A673 (cell line): ENCODE measurements around the gene PHC2. TPM values are rescaled to one million over a fixed set of nuclear protein-coding genes. Genes with fewer than 3 reads are reported as not detected.

Experiments used
- BruUV-seq: library from RNA; stranded (reverse); fragments of 400-500 nt; replicated peaks from 2 replicates; lab custom pipeline; 2021; lab: Mats Ljungman, UMichigan
- CTCF ChIA-PET: fragments of 300-600 bp; sonication (Branson Sonifier 250); formaldehyde crosslinking; loops from one replicate; lab custom pipeline; 2022; ENCODE audit warnings: antibody characterized with exemption; lab: Charles Lee
- POLR2A ChIA-PET: fragments of 300-600 bp; sonication (Branson Sonifier 250); formaldehyde crosslinking; loops from one replicate; lab custom pipeline; 2022; ENCODE audit warnings: antibody characterized with exemption; ENCODE audit not compliant: low non-redundant PET; lab: Charles Lee
- DNase-seq: peaks from one replicate; pipeline ENCODE4 v3.0.0-alpha.2; 2015; ENCODE audit warnings: low spot score
- H3K27ac ChIP-seq: fragments of 200-600 bp; sonication (generic); 2 replicates; pipeline ENCODE4 v1.5.1; 2016; ENCODE audit warnings: mixed run types, low read depth, mild to moderate bottlenecking, mixed read lengths, antibody characterized with exemption, low read length; ENCODE audit not compliant: poor library complexity, severe bottlenecking
- H3K27me3 ChIP-seq: fragments of 200-600 bp; sonication (generic); replicated peaks from 2 replicates; pipeline ENCODE4 v1.6.1; 2017; ENCODE audit warnings: mixed run types, low read depth, mild to moderate bottlenecking, mixed read lengths, antibody characterized with exemption, low read length; ENCODE audit not compliant: insufficient read depth, poor library complexity
- H3K36me3 ChIP-seq: fragments of 200-600 bp; sonication (generic); 2 replicates; pipeline ENCODE4 v1.6.1; 2016; ENCODE audit warnings: mixed run types, mild to moderate bottlenecking, mixed read lengths, antibody characterized with exemption, low read length; ENCODE audit not compliant: insufficient read depth, poor library complexity, severe bottlenecking
- H3K4me1 ChIP-seq: fragments of 200-600 bp; sonication (generic); 2 replicates; pipeline ENCODE4 v1.6.1; 2017; ENCODE audit warnings: mixed run types, mild to moderate bottlenecking, mixed read lengths, antibody characterized with exemption, low read length; ENCODE audit not compliant: insufficient read depth, poor library complexity, severe bottlenecking
- H3K4me3 ChIP-seq: fragments of 200-600 bp; sonication (generic); 2 replicates; pipeline ENCODE4 v1.5.1; 2016; ENCODE audit warnings: low read depth, mixed run types, mild to moderate bottlenecking, mixed read lengths, low read length; ENCODE audit not compliant: poor library complexity, severe bottlenecking
- H3K9me3 ChIP-seq: fragments of 200-600 bp; sonication (generic); 2 replicates; pipeline ENCODE4 v1.6.1; 2016; ENCODE audit warnings: mixed run types, low read depth, mild to moderate bottlenecking, mixed read lengths, antibody characterized with exemption, low read length; ENCODE audit not compliant: poor library complexity, severe bottlenecking
- EZH2 ChIP-seq: fragments of 200-600 bp; sonication (generic); IDR thresholded peaks from 2 replicates; pipeline ENCODE4 v1.6.1; 2017; ENCODE audit warnings: borderline replicate concordance, low read depth, mild to moderate bottlenecking, mixed read lengths, antibody characterized with exemption, low read length; ENCODE audit not compliant: poor library complexity, severe bottlenecking
- intact Hi-C: fragments of 100-400 bp; cut with micrococcal nuclease; formaldehyde crosslinking; loops from one replicate; pipeline ENCODE4 v1.10.0; 2022; ENCODE audit not compliant: unreplicated experiment
- total RNA-seq: library from RNA; stranded (reverse); gene quantifications from 2 replicates; pipeline ENCODE4 v1.2.3, GENCODE V29; 2021
- TF ChIP-seq, protein P1 (sequence below): fragments of 300-800, 200-600 bp; sonication (generic); conservative IDR thresholded peaks from 2 replicates; pipeline ENCODE4 v1.5.1; 2017; ENCODE audit warnings: low read depth, mild to moderate bottlenecking, antibody characterized with exemption, low read length, moderate library complexity, mixed read lengths

The PHC2 gene
- total RNA-seq, 1 experiment from 2014 or later = 136 TPM

GRCh38 chr1:33336580-33336979 is 94.3 kb downstream of the PHC2 start:
- CTCF ChIA-PET = no interaction called here
- POLR2A ChIA-PET = interaction anchor here (0.6 kb wide), 1 partner anchor 162 kb away, joined by 3 read pairs; no protein-coding TSS in a partner anchor
- no peak for DNase-seq
- Histone ChIP-seq H3K9me3 (no peaks in the 10 kb centered on the region), H3K27me3 (no peaks in the 10 kb centered on the region), H3K4me1 (peaks cover 55% of the 10 kb centered on the region), H3K27ac (peak overlapping the region; percentile 50), H3K4me3 (no peak overlapping the region), H3K36me3 (peaks cover 42% of the 10 kb centered on the region)
- BruUV-seq = no TSS peak
- TF ChIP-seq, protein P1, sequence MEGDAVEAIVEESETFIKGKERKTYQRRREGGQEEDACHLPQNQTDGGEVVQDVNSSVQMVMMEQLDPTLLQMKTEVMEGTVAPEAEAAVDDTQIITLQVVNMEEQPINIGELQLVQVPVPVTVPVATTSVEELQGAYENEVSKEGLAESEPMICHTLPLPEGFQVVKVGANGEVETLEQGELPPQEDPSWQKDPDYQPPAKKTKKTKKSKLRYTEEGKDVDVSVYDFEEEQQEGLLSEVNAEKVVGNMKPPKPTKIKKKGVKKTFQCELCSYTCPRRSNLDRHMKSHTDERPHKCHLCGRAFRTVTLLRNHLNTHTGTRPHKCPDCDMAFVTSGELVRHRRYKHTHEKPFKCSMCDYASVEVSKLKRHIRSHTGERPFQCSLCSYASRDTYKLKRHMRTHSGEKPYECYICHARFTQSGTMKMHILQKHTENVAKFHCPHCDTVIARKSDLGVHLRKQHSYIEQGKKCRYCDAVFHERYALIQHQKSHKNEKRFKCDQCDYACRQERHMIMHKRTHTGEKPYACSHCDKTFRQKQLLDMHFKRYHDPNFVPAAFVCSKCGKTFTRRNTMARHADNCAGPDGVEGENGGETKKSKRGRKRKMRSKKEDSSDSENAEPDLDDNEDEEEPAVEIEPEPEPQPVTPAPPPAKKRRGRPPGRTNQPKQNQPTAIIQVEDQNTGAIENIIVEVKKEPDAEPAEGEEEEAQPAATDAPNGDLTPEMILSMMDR = no peak
- no peak for TF ChIP-seq EZH2
- intact Hi-C loops = no loop called here

GRCh38 chr1:33335020-33335419 is 95.9 kb downstream of the PHC2 start:
- CTCF ChIA-PET = no interaction called here
- H3K36me3 ChIP-seq = peaks cover 54% of the 10 kb centered on the region
- TF ChIP-seq, protein P1 = no peak
- TF ChIP-seq EZH2 = no peak
- intact Hi-C loops = no loop called here
- DNase-seq = no peak
- no peaks in the 10 kb centered on the region for H3K9me3 ChIP-seq
- POLR2A ChIA-PET = no interaction called here
- H3K4me3 ChIP-seq = no peak overlapping the region
- BruUV-seq = no TSS peak
- peaks cover 39% of the 10 kb centered on the region for H3K4me1 ChIP-seq
- H3K27me3 ChIP-seq = no peaks in the 10 kb centered on the region
- peak overlapping the region; percentile 37 for H3K27ac ChIP-seq

GRCh38 chr1:33334081-33334552 is 96.8 kb downstream of the PHC2 start:
- intact Hi-C loops = no loop called here
- no peak for DNase-seq
- BruUV-seq = no TSS peak
- CTCF ChIA-PET = interaction anchor here (0.5 kb wide), 1 partner anchor 17 kb away, joined by 5 read pairs; no protein-coding TSS in a partner anchor
- Histone ChIP-seq H3K36me3 (peaks cover 63% of the 10 kb centered on the region), H3K4me3 (no peak overlapping the region), H3K4me1 (peaks cover 30% of the 10 kb centered on the region), H3K9me3 (no peaks in the 10 kb centered on the region), H3K27me3 (no peaks in the 10 kb centered on the region), H3K27ac (peak overlapping the region; percentile 37)
- POLR2A ChIA-PET = no interaction called here
- no peak for TF ChIP-seq EZH2
- TF ChIP-seq, protein P1 = no peak
